Measurements from ENCODE around the gene CHST2.

GRCh38 chr3:143140550-143140949, 21.0 kb downstream of the CHST2 start:
- no peak for TF ChIP-seq YY1 (IDR thresholded peaks at IDR 0.05; ENCODE audit: insufficient read depth, insufficient read length)
- TF ChIP-seq ZNF274 (IDR thresholded peaks at IDR 0.05; ENCODE audit: low read depth, low read length) = no peak
- TF ChIP-seq SUZ12 (IDR thresholded peaks at IDR 0.05; ENCODE audit: extremely low read depth, insufficient read depth, insufficient read length) = no peak

Measured in NT2/D1 (cell line).